Left lobe of liver (tissue), 2 donors: Measurements from ENCODE around the gene BAZ1A. TPM values are rescaled to one million over a fixed set of nuclear protein-coding genes. Genes with fewer than 3 reads are reported as not detected.
"Not testable (repeated sequence)": the region's sequence is repeated elsewhere in the genome, so short reads cannot be mapped to it uniquely, and the experiment has no call there.

Source experiments
- ATAC-seq: fragments of 200-7000 bp; cut with Tn5 transposase; one replicate; pipeline ENCODE4 v1.9.1; 2020; ENCODE audit warnings: mild to moderate bottlenecking, moderate library complexity
- DNase-seq: peaks from one replicate; pipeline ENCODE4 v3.0.0-alpha.2; 2020; ENCODE audit warnings: low spot score
- total RNA-seq: library from RNA; stranded (reverse); gene quantifications from one replicate; pipeline ENCODE4 v1.2.1, GENCODE V29; 2021
- donor health status: DM: no; HTN: no; CAD: no; lungs with moderate emphysema.
- donor health status: DM: no; HTN: yes; CAD: no.

The BAZ1A gene
- total RNA-seq, 1 donor from 2014 or later: 10.6 TPM

DNA sequence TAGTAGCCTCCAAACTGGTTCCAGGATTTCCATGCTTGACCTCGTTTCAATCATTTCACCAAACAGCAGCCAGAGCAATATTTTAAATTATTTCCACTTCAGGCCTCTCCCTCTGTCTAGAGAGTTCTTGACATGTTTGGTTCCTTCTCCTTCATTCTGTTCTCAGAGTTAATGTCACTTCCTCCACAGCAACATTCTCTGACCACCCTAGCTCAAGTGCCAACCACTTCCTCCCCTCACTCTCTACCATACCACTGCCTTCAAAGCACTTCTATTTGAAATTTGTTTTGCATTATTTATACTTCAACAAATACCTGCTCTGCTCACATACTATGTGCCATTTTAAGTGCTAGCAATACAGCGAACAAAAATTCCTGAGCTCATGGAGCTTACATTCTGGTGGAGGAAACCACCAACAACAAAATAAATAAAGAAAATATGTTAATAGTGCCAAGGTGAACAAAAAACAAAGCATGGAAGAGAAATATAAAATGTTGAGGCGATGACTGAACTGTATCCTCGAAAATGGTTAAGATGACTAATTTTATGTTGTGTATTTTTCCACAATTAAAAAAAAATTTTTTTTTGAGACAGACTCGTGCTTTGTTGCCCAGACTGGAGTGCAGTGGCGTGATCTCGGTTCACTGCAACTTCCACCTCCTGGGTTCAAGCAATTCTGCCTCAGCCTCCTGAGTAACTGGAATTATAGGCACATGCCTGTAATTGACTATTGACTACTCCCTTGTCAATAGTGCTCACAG is 17.3 kb downstream of the BAZ1A start:
- DNase-seq: no peak

DNA sequence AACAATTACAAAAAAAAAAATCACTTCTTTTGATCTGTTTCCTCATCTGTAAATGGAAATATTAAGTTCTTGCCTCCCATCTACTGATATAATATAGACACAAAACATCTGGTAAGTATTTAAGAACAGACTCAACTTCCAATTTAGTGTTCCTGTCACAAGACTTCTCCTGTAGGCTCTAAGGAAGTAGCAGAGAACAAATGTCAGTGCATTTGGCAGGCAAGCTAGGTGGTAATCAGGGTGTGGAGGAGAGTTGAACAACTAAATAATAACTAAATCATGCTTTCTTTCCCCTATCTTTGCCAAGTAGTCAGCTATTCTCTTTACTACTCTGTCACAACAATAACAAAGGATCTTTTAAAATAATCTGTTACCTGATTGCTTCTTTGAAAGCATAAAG is 22.1 kb downstream of the BAZ1A start:
- no peak for DNase-seq
- no peak for ATAC-seq

More for the DNA sequence above, 17.3 kb downstream of the BAZ1A start:
- no peak for ATAC-seq

DNA sequence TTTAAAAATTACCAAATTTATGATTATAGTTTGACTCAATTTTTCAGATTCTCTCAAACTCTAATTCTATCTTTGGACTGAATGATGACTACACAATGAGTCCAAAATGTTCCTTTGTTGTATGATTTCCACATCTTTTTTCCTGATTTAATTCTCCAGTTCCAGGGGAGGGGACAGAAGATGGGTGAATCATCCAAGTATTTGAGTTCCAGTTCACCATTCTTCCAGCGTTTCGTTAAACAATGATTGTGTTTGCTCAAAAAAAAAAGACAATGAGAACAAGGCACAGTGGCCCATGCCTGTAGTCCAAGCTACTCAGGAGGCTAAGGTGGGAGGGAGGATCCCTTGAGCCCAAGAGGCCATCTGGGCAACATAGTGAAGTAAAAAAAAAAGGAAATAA is 23.8 kb downstream of the BAZ1A start:
- ATAC-seq: no peak
- DNase-seq: no peak

DNA sequence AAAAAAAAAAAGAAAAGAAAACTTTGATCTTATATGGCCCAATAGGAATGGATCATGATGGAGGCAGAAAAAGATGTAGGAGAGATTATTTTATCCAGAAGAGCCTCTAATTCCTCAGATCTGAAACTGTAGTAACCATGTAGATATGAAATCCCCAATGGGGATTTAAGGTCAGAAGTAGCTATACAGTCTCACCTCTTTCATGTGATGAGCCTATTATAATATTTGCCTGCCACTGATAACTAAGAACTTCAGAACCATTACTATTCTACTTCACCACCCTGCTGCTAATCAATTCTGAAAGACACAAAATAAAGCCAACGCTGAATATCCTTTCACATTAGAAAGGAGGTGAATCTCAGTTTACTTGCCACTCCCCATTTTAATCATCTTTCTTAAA is 29.3 kb downstream of the BAZ1A start:
- ATAC-seq (no peak), DNase-seq (no peak)

DNA sequence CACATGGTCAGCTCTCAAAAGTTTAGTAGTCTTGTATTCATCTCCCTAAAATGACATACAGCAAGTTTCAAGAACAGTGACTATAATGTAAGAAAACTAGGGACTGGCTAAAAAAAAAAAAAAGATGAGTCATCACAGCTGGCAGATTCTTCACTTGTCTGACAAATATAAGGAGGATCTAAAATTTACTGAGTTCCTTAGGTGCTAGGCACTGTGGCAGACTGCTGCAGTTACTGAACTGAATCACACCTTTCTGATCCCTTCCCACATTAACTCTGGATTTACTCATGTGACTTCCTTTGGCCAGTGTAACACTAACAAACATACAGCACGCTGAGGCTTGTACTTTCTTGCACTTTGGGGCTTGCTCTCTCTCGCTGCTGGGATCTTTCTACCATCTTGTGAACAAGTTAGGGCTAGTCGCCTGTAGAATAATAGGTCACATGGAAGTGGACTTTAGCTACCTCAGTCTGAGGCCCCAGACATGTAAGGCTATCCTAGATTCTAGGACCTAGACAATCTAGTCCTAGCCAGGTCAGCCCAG is 32.1 kb downstream of the BAZ1A start:
- DNase-seq (no peak), ATAC-seq (peak; percentile 69)

DNA sequence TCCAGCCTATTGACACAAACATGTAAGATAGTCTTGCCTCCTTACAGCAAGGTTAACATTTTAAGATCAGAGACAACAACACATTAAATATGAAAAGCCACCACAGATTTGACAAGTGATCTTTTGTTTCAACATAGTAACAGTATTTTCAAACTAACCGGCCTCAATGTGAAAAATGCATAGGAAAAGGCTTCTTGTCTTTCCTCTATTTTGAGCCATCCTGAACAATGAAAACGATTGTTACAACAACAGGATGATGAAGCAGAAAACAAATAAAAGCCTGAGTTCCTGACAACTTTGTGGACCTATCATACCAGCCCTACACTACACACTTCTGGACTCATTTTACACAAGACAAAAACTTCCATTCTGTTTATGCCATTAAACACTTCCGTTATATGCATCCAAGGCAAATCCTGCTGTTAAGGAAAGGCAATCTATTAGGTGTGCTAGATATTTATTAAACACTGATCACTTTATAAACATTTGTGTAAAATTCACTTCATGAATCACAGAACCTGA is 37.3 kb downstream of the BAZ1A start:
- no peak for ATAC-seq
- no peak for DNase-seq

DNA sequence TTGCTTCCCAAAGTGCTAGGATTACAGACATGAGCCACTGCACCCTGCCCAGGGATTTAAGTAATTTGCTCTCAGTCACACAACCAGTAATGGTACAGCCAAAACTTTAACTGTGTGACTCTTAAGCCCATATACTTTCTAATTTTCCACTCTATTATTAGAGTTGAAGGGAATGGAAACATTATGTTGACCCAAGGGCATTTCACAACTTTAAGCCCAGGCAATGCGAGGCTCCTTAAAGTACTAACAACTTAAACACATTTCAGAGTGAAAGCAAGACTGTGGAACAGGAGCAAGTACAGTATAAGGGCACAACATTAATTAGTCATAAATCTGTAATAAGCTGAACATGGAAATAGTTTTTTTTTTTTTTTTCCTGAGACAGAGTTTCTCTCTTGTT is 39.8 kb downstream of the BAZ1A start:
- ATAC-seq (no peak), DNase-seq (no peak)

DNA sequence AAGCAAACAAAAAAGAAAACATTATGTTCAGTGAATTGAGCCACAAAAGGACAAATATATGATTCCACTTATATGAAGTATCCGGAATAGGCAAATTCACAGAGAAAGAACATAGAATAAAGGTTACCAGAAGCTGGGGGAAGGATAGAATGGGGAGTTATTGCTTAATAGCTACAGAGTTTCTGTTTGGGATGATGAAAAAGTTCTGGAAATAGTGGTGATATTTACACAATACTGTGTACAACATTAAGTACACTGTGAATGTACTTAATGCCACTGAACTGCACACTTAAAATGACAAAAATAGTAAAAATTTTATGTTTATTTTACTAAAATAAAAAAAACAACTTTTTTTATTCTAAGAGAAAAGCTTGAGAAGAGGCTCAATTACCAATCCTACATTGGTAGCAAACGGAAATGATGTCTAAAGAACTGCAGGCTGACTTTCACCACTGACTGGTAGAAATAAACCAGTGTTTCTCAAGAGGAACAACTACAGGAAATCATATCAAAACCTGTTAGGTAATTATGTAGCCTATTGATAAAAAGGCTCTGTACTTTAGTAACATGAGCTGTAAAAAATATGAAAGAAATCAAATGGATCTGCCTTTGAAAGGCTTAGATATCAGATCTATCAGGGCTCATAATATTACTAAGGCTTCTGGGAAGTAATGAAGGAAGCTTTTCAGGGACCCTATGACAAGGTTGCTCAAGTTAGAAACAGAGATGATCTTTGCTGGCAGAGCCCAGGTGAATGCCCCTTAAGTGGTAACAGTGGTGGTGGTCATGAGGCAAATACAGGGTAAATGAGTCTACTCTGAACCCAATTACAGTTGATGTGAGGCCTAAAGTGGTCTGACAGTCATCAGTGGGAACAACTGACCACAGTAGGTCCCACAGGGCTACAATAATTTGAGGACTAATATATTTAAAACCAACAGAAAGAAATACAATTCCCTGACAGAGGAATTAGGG is 41.3 kb downstream of the BAZ1A start:
- DNase-seq (no peak), ATAC-seq (peak; percentile 87)

DNA sequence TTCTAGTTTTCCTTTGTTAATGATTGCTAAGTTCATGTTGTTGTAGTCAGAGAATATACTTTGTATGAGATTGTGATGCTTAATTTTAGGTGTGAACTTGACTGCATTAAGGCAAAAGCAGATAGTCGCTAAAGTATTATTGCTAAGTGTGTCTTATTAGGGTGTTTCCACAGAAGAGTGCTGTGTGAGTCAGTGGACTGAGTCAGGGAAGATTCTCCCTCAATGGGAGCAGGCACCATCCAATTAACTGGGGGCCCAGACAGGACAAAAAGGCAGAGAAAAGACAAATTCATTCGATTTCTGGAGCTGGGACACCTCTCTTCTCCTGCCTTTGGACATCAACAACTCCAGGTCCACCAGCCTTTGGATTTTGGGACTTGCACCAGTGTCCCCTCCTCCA is 48.5 kb downstream of the BAZ1A start:
- DNase-seq: no peak
- no peak for ATAC-seq

DNA sequence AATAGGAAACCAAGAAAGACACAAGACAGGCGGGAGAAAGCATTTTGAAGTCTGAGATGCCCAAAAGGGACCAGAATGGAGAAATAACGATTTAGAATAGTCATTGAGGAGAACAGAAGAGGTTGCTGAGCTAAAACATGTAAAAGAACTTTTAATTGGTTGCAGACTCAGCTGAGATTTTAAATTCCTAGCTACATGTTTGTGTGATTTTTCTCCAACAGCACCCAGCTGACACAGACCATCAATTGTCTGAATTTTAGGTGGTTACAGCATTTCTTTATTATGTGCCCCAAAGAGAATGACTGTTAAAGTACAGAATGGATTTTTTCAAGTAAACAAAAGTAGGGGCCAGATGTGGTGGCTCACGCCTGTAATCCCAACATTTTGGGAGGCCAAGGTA is 50.3 kb downstream of the BAZ1A start:
- DNase-seq (no peak), ATAC-seq (no peak)

DNA sequence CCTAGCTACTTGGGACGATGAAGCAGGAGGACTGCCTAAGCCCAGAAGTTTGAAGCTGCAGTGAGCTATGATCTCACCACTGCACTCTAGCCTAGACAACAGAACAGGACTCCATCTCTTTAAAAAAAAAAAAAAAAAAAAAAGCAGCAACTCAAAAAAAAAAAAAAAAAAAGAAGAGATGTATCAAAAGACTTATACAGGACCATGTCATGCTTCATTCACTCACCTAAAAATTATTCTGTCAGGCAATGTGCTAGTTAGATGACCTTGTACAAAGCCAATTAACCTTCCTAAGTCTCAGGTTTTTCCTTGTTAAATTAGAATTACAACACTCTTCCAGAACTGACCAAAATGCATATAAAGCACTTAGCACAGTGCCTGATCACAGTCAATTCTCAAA is 50.9 kb downstream of the BAZ1A start:
- ATAC-seq (no peak), DNase-seq (no peak)

DNA sequence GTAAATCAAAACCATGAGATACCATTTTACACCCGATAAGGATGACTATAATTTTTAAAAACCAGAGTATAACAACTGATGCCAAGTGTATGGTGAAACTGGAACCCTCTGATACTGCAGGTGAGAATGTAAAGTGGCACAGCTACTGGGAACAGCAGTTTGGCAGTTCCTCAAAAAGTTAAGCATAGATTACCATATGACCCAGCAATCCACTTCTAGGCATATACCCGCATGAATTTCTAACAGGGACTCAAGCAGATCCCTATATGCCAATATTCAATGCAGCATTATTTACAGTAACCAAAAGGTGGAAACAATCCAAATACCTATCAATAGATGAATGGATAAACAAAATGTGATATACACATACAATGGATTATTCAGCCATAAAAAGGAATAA is 57.4 kb downstream of the BAZ1A start:
- DNase-seq: no peak
- ATAC-seq: no peak

DNA sequence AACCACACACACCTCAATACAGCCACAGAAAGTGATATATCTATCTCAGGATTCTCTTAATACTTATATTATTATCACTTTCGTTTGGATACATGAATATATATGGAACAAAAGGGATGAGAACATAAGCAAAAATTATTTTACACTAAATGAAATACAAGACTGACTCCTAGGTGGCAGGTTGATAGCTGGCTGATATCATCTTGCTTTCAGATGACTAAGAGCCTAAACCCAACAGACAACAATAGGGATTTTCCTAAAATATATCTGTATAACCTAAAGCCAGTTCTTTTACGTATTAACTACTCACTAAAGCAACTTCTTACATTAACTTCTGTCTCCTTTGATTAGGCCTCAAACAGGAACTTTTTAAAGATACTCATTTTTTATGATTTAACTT is 65.1 kb downstream of the BAZ1A start:
- no peak for ATAC-seq
- DNase-seq: no peak

DNA sequence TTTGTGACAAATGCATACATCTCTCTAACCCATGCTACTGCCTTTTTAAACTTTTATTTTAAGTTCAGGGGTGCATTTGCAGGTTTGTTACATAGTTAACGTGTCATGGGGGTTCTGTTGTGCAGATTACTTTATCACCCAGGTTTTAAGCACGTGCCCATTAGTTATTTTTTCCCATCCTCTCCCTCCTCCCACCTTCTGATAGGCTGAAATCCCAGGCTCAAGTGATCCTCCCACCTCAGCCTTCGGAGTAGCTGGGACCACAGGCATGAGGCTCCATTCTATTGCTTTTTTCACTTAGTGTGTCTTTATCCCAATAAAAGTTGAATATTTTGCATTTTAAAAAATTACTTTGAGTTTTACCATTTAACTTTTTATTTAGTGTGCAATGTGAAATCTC is 68.9 kb downstream of the BAZ1A start:
- no peak for ATAC-seq
- DNase-seq: no peak

DNA sequence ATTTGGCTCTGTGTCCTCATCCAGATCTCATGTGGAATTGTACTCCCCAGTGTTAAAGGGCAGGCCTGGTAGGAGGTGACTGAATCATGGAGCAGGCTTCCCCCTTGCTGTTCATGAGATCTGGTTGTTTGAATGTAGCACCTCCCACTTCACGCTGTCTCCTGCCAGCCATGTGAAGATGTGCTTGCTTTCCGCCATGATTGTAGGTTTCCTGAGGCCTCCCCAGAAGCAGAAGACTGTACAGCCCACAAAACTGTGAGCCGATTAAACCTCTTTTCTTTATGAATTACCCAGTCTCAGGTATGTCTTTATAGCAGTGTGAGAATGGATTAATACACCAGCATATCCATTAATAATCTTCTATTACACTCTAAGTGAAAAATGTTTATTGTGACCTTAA is 70.2 kb downstream of the BAZ1A start:
- ATAC-seq (no peak), DNase-seq (no peak)

DNA sequence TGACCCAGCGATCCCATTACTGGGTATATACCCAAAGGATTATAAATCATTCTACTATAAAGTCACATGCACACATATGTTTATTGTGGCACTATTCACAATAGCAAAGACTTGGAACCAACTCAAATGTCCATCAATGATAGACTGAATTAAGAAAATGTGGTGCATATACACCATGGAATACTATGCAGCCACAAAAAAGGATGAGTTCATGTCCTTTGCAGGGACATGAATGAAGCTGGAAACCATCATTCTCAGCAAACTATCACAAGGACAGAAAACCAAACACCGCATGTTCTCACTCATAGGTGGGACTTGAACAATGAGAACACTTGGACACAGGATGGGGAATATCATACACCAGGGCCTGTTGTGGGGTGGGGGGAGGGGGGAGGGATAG is 76.3 kb downstream of the BAZ1A start:
- not testable (repeated sequence) for ATAC-seq, DNase-seq

DNA sequence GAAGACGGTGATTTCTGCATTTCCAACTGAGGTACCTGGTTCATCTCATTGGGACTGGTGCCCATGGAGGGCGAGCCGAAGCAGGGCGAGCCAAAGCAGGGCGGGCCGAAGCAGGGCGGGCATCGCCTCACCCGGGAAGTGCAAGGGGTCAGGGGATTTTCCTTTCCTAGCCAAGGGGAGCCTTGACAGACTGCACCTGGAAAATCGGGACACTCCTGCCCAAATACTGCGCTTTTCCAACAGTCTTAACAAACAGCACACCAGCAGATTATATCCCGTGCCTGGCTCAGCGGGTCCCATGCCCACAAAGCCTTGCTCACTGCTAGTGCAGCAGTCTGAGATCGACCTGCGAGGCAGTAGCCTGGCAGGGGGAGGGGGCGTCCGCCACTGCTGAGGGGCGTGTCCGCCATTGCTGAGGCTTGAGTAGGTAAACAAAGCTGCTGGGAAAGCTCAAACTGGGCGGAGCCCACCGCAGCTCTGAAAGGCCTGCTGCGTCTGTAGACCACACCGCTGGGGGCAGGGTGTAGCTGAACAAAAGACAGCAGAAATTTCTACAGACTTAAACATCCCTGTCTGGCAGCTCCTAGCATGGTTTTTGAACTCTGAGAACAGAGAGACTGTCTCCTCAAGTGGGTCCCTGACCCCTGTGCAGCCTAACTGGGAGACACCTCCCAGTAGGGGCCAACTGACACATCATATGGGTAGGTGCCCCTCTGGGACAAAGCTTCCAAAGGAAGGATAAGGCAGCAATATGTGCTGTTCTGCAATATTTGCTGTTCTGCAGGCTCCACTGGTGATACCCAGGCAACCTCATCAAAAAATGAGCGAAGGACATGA is 77.2 kb downstream of the BAZ1A start:
- ATAC-seq: no peak
- DNase-seq: no peak

DNA sequence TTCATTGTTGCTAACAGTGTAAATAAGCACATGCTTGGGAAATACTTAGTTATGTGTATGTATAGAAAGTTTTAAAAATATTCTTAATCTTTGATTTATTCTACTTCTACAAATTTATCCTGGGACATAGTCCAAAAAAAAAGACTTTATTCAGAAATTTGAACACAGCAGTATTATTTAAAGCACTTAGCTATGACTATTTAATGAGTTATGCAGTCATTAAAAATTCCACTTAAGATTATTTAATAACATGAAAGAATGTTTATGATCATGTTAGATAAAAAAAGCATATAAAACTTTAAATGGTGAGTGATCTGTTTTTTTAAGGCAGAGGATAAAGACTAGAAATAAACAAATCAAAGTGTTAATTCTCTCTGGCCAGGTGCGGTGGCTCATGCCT is 78.3 kb downstream of the BAZ1A start:
- DNase-seq: no peak
- ATAC-seq: no peak

DNA sequence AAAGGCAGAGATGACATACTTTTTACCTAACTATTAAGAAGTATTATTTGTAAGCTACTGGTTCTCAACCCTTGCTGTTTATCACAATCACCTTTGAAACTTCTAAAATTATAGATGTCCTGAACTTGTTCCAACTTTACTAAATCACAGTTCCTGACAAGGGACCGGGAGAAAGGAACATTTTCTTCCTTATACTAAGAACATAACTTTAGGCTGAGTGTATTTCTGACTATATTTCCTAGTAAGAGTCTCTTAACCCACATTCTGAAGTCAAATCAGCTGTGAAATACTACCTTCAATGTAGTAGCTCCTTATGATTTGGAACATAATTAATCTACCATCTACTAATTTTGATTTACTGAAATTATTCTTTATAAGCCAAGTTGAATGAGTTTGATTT is 80.2 kb downstream of the BAZ1A start:
- DNase-seq (no peak), ATAC-seq (no peak)

DNA sequence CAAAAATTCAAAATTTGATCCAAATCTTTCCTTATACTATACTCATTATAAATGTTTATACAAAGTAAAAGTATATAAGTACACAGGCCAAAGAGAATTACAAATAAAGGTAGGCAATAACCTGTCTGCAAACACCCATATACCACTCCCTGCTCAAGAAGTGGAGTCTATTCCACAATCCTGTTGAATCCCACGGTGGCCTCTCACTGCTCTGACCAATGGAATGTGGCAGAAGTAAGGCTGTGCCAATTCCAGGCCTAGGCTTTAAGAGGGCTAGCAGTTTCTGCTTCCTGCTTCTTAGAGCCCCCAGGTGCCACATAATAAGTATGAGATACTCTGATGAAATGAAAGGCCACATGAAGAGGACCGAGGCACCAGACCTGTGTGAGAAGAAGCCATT is 80.9 kb downstream of the BAZ1A start:
- no peak for ATAC-seq

DNA sequence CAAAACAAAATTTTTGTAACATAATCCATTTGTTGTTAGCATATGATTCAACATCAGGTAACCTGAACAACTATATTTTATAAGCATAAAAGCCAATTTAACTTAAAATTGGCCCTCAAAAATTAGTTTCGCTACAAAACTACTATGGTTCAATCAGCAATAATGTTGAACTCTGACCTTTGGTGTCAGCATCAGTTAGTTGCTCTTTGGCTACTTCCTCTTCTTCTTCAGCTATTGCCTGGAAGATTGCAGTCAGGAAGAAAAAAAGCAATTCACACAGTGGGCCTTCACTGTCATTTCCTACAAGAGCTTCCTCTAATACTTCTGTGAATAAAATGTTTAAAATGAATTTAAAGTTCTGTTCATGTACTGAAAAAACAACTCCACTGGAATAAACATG is 82.6 kb downstream of the BAZ1A start:
- DNase-seq (no peak), ATAC-seq (peak; percentile 28)

More for the DNA sequence above, 80.9 kb downstream of the BAZ1A start:
- DNase-seq: no peak
